Rectal smooth muscle tissue (tissue), 1 donor: ENCODE data around the gene MEA1.
"Not testable (repeated sequence)": the region's sequence is repeated elsewhere in the genome, so short reads cannot be mapped to it uniquely, and the experiment has no call there.

Source experiments
- H3K27ac ChIP-seq: one replicate; pipeline ENCODE4 v1.7.0; 2013; ENCODE audit warnings: low read depth, low read length, inconsistent platforms
- H3K27me3 ChIP-seq: one replicate; pipeline ENCODE4 v1.7.0; 2013; ENCODE audit warnings: low read length; ENCODE audit not compliant: control insufficient read depth, insufficient read depth
- H3K36me3 ChIP-seq: one replicate; pipeline ENCODE4 v1.7.0; 2013; ENCODE audit warnings: low read length; ENCODE audit not compliant: control insufficient read depth, insufficient read depth
- H3K4me1 ChIP-seq: one replicate; pipeline ENCODE4 v1.7.0; 2013; ENCODE audit warnings: low read length; ENCODE audit not compliant: control insufficient read depth, insufficient read depth
- H3K4me3 ChIP-seq: one replicate; pipeline ENCODE4 v1.7.0; 2013; ENCODE audit warnings: low read length
- H3K9ac ChIP-seq: one replicate; pipeline ENCODE4 v1.7.0; 2013; ENCODE audit warnings: low read length

The MEA1 gene

DNA sequence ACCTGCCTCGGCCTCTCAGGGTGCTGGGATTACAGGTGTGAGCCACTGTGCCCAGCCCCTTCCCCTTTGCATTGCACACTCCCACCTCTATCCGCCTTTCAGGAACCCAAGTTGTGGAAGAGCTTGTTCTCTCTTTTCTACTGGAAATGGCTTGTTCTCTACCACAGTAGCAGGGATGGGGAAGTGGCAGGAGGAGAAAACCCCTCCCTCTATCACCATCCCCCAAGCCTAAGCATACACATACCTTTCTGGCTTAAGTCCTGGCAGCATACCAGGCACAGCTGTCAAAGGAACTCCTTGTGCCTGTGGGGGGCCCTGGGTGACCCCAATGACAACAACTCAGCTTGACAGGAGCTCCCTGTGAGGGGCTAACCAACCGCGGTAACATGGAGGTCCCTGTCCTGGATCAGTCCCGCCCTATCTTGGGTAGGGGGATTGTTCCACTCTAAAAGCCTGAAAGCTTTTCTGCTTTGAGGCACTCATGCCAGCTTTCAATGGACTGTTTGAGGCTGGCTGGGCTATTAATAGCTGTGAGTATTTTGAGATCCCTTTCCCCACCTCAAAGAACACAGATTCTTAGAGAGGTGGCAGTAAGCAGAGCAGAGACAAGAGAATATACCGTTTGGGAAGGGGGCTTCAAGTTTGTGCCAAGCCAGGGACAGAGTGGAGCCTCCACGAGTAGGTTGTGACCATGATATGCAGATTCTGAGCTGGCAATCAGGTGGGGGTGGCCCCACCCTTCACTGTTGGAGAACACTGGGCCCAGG is 2.6 kb upstream of the MEA1 start:
- no peak overlapping the region for H3K27ac ChIP-seq
- no peak overlapping the region for H3K9ac ChIP-seq
- no peaks in the 10 kb centered on the region for H3K27me3 ChIP-seq
- H3K4me3 ChIP-seq, result no peak overlapping the region
- peaks cover 17% of the 10 kb centered on the region for H3K4me1 ChIP-seq
- H3K36me3 ChIP-seq, result peaks cover 12% of the 10 kb centered on the region

DNA sequence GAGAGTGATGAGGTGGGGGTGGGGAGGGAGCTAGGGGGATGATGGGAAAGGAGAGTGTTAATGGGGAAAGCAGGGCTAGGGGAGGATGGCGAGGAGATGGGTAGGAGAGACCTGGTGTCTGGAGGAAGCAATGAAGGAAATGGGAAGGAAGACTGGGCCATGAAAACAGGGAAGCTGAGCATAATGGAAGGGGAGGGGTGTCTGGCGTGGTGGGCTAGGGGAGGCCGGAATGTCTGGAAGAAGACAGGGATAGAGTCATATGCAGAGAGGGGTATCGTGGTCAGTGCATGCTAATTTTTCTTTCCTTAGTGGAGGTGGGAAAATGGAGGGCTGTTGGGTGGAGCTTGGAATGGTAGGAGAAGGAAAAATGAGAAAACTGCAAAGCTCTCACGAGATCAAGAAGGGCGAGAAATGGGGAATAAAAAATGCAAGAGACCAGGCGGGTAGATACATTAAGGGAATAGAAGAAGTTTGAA is 726 bp upstream of the MEA1 start:
- peak overlapping the region; percentile 73 for H3K27ac ChIP-seq
- peaks cover 17% of the 10 kb centered on the region for H3K4me1 ChIP-seq

DNA sequence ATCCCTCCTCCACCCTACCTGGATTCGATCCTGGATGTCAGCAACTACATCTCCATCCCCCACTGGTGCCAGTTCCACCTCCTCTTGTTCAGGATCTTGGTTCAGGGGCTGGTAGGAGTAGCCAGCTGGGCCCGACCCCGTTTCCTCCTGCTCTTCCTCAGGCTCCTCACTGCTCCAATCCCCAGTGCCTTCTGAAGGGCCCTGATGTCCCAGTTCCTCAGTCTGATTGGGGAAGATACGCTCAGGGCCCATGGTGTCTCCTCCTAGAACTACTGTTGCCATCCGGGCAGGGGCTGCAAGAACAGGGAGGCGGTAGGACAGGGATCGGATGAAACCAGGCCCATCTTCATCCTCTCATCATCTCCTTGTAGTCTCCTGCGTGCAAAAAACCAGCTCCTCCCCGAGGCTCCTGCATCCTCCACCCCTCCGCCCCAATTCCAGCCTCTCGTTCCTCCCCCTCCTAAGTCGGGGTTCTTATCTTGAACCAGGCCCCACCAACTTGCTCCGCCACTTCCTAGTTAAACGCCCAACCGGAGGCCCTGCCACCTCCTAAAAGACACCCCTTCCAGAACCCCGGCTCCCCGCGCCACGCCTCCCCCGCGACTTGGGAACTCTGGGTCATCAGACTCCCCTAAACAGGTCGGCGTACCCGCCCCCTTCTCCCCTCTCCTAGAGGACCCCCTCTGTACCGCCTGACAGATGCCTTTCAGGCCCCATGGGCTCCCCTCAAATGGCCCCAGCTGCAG is 476 bp downstream of the MEA1 start:
- H3K27ac ChIP-seq, result peak overlapping the region; percentile 65
- H3K27me3 ChIP-seq, result no peaks in the 10 kb centered on the region
- H3K4me1 ChIP-seq, result peaks cover 17% of the 10 kb centered on the region
- peak overlapping the region; percentile 45 for H3K9ac ChIP-seq
- H3K36me3 ChIP-seq, result peaks cover 24% of the 10 kb centered on the region
- H3K4me3 ChIP-seq, result peak overlapping the region; percentile 78

More for the DNA sequence above, 726 bp upstream of the MEA1 start:
- no peaks in the 10 kb centered on the region for H3K27me3 ChIP-seq
- no peak overlapping the region for H3K9ac ChIP-seq
- peak overlapping the region; percentile 89 for H3K4me3 ChIP-seq
- H3K36me3 ChIP-seq, result peaks cover 16% of the 10 kb centered on the region

GRCh38 chr6:43012364-43012763 is 1.4 kb downstream of the MEA1 start:
- H3K4me3 ChIP-seq, result peak overlapping the region; percentile 78
- no peaks in the 10 kb centered on the region for H3K27me3 ChIP-seq
- no peak overlapping the region for H3K27ac ChIP-seq
- H3K9ac ChIP-seq, result no peak overlapping the region
- H3K36me3 ChIP-seq, result peaks cover 24% of the 10 kb centered on the region
- peaks cover 17% of the 10 kb centered on the region for H3K4me1 ChIP-seq

- Histone ChIP-seq H3K4me3 (no peak overlapping the region), H3K4me1 (peaks cover 12% of the 10 kb centered on the region), H3K36me3 (peaks cover 27% of the 10 kb centered on the region), H3K27ac (no peak overlapping the region), H3K9ac (no peak overlapping the region), H3K27me3 (no peaks in the 10 kb centered on the region)
Measured at GRCh38 chr6:43011207-43011606, 2.5 kb downstream of the MEA1 start.

- H3K4me3 ChIP-seq, result no peak overlapping the region
- H3K4me1 ChIP-seq, result peaks cover 7% of the 10 kb centered on the region
- H3K36me3 ChIP-seq, result peaks cover 31% of the 10 kb centered on the region
- H3K9ac ChIP-seq, result no peak overlapping the region
- H3K27ac ChIP-seq, result no peak overlapping the region
- H3K27me3 ChIP-seq, result no peaks in the 10 kb centered on the region
Measured at GRCh38 chr6:43009124-43009523, 4.6 kb downstream of the MEA1 start.

GRCh38 chr6:43007126-43007525 is 6.6 kb downstream of the MEA1 start:
- peaks cover 31% of the 10 kb centered on the region for H3K36me3 ChIP-seq

DNA sequence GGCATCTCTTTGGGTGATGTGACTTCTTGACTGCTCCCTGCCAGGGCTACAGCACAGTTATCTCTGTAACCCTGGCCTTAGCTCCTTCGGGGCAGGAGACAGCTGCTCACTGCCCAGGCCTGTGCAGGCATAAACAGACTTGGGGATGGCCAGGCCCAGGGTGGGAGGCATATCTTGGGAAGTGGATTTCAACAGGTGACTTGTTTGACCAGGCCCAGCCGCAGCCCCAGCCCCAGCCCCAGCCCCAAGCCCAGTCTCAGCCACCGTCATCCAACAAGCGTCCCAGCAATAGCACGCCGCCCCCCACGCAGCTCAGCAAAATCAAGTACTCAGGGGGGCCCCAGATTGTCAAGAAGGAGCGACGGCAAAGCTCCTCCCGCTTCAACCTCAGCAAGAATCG is 7.5 kb downstream of the MEA1 start:
- H3K27ac ChIP-seq, result no peak overlapping the region
- no peaks in the 10 kb centered on the region for H3K27me3 ChIP-seq
- H3K9ac ChIP-seq, result no peak overlapping the region
- H3K4me1 ChIP-seq, result no peaks in the 10 kb centered on the region
- H3K36me3 ChIP-seq, result peaks cover 31% of the 10 kb centered on the region
- H3K4me3 ChIP-seq, result no peak overlapping the region

More at GRCh38 chr6:43007126-43007525, 6.6 kb downstream of the MEA1 start:
- Histone ChIP-seq H3K9ac (no peak overlapping the region), H3K4me3 (no peak overlapping the region), H3K27ac (no peak overlapping the region), H3K4me1 (no peaks in the 10 kb centered on the region), H3K27me3 (no peaks in the 10 kb centered on the region)

DNA sequence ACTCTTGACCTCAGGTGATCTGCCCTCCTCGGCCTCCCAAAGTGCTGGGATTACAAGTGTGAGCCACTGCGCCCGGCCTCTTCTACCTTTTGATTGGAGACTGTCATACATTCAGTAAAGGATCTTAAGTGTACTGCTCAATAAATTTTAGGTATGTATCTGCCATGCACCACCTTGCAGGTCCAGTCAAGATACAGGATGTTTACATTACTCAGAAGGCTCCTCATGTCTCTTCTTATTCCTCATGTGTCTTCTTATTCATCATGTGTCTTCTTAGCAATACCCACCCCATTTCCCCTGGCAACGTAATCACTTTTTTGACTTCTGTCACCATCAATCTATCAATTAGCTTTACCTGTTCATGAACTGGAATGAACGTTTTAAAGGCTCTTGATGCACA is 7.9 kb downstream of the MEA1 start:
- Histone ChIP-seq H3K4me1 (no peaks in the 10 kb centered on the region), H3K27me3 (no peaks in the 10 kb centered on the region), H3K27ac (no peak overlapping the region), H3K4me3 (no peak overlapping the region), H3K9ac (no peak overlapping the region), H3K36me3 (peaks cover 31% of the 10 kb centered on the region)

DNA sequence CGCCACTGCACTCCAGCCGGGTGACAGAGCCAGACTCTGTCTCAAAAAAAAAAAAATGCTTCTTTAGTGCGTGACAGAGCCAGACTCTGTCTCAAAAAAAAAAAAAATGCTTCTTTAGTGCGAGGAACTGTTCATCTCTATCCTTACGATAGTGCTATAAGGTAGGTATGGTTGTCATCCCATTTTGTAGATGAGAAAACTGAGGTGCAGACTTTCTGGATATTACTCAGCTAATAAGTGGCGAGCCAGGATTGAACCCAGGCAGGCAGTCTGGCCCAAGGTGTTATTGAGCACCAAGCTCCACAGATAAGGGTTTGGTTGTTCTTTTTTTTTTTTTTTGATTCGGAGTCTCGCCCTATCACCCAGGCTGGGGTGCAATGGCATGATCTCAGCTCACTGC is 11.9 kb downstream of the MEA1 start:
- Histone ChIP-seq H3K36me3 (peaks cover 5% of the 10 kb centered on the region), H3K4me1 (no peaks in the 10 kb centered on the region), H3K9ac (no peak overlapping the region), H3K4me3 (no peak overlapping the region), H3K27ac (no peak overlapping the region), H3K27me3 (no peaks in the 10 kb centered on the region)

- not testable (repeated sequence) for H3K27me3 ChIP-seq, H3K4me3 ChIP-seq, H3K4me1 ChIP-seq, H3K27ac ChIP-seq, H3K36me3 ChIP-seq, H3K9ac ChIP-seq
Measured at GRCh38 chr6:42998205-42998604, 15.5 kb downstream of the MEA1 start.

DNA sequence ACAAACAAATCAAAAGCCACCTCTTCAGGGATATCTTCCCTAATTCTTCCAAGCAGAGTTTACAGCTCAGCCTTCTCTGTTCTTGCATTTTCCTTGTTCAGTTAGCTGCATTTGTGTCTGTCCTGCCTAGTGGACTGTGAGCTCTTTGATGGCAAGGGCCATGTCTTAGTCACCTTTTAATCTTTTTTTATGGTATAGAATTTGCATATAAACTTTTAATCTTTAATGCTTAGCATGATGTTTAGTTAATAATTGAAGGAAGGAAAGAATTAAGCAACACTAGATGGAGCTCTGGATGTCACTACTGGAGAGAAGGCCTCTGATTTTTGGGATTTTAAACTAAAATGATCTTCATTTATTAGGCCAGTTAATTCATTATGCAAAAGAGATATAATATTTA is 17.2 kb downstream of the MEA1 start:
- Histone ChIP-seq H3K9ac (no peak overlapping the region), H3K27ac (no peak overlapping the region), H3K27me3 (no peaks in the 10 kb centered on the region)

More for the DNA sequence above, 17.2 kb downstream of the MEA1 start:
- Histone ChIP-seq H3K4me3 (no peak overlapping the region), H3K36me3 (peaks cover 3% of the 10 kb centered on the region), H3K4me1 (no peaks in the 10 kb centered on the region)
